Subcutaneous adipose tissue (tissue), 4 donors: Measurements from ENCODE around the gene CACNG3. TPM values are rescaled to one million over a fixed set of nuclear protein-coding genes. Genes with fewer than 3 reads are reported as not detected.

Experiments
- total RNA-seq, 4 donors: library from RNA; depleted of rRNA; stranded (reverse); fragments of >200 nt; gene quantifications; one replicate each; pipeline ENCODE4 v1.1.0, GENCODE V29; 2016
- TF ChIP-seq, protein P1 (sequence below): fragments of 450-650 bp; IDR thresholded peaks from one replicate; pipeline ENCODE4 v1.5.1; 2016; ENCODE audit warnings: low read depth, mild to moderate bottlenecking, control low read depth, antibody characterized with exemption, moderate library complexity

The CACNG3 gene
- total RNA-seq, 4 donors from 2014 or later: not detected

GRCh38 chr16:24364596-24364995 is 108.5 kb downstream of the CACNG3 start:
- TF ChIP-seq, protein P1, sequence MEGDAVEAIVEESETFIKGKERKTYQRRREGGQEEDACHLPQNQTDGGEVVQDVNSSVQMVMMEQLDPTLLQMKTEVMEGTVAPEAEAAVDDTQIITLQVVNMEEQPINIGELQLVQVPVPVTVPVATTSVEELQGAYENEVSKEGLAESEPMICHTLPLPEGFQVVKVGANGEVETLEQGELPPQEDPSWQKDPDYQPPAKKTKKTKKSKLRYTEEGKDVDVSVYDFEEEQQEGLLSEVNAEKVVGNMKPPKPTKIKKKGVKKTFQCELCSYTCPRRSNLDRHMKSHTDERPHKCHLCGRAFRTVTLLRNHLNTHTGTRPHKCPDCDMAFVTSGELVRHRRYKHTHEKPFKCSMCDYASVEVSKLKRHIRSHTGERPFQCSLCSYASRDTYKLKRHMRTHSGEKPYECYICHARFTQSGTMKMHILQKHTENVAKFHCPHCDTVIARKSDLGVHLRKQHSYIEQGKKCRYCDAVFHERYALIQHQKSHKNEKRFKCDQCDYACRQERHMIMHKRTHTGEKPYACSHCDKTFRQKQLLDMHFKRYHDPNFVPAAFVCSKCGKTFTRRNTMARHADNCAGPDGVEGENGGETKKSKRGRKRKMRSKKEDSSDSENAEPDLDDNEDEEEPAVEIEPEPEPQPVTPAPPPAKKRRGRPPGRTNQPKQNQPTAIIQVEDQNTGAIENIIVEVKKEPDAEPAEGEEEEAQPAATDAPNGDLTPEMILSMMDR: no peak

- TF ChIP-seq, protein P1: no peak
Observed at GRCh38 chr16:24367186-24367710, 111.1 kb downstream of the CACNG3 start.

- TF ChIP-seq, protein P1: no peak
Observed at GRCh38 chr16:24372824-24373223, 116.7 kb downstream of the CACNG3 start.

DNA sequence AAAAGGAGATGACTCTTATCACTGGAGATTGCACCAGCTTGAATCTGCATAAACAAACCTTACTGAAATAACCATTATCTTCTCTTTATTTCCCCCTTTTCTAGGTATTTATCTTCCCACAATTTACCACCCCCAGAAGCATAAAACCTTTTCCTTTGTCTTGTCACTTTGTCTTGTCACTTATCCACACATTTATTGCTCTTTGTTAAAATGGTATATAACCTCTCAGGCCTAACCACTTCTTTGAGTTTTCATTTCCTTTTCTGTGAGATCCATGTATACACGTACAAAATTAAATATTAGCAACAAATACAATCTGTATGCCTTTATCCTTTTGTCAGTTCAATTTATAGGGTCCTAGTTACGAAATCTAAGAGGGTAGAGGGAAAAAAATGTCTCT is 122.9 kb downstream of the CACNG3 start:
- TF ChIP-seq, protein P1: no peak

DNA sequence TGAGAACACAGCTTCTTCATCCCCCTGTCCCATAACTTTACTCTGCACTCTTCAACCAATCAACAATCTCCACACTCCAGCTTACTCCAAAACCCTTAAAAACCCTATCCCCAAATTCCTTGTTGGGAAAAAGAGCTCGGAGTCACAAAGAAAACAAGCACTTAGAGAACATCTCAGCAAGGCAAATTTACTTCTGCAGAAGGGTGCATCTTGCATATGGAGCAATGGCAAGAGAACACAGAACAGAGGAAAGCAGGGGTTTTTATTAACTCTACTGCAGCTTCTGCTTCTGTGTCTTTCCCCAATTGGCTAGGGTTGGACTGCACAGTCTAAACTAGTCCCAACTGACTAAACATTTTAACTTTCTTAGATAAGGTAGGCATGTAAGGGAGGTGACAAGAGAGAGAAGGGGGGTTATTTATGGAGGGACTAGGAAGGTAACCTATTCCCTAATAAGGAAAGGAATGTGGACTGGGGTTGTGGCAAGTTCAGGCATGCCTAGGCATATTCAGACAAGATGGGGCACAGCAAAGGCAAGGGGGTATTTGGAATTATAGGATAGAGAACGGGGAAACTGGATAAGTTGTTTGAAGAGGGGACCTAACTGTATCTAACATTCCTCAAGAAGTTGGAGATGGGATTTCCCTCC is 125.5 kb downstream of the CACNG3 start:
- TF ChIP-seq, protein P1: no peak

DNA sequence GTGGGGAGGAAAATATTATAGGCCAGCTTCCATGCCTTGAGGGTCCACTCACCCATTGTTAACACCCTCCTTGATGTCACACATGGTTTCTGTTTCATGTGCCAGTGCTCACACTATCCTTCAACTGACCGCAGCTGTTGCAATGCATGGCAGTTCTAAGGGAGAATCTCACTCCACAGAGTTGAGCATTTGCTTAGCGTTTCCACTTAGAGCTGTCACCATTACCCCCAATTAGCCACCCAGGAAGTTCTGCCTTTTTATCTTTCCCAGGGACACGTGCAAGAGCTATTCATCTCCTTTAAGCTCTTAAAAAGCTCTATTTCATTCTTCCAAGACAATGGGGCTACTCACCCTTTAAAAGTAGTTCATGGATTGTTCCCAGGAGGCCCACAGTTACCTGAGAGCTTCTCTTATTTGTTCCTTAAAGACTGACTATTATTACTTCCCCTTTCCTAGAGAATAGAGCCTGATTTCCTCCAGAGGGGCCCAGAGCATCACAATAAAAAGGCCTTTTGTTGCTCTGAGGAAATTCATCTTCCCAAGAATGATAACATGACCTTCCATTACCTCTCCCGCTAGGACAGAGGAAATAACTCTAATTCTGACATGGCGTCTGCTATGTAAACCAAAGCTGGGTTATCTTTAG is 126.8 kb downstream of the CACNG3 start:
- TF ChIP-seq, protein P1: no peak

DNA sequence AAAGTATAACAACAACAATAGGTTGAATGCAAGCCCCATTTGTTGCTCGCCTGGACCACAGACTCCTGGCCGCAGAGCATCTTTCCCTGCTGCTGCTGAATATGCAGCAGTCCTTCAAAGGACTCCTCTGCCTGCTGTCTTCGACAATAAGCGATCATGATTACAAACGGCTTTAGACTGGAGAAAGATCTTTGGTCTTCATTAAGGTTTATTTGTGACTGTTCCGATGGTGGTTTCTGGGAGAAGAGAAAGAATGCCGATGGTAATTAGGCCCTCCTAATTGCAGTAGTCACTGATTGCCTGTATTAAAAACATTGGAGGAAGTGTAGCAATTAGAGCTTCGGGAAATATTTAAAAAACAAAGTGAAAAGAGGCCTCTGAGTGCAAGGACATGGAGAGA is 138.2 kb downstream of the CACNG3 start:
- TF ChIP-seq, protein P1: no peak
